GM13977 (cell line): Measurements from ENCODE around the gene CHI3L1.

Experiments used
- DNase-seq: peaks from one replicate; pipeline ENCODE4 v3.0.0; 2012; ENCODE audit warnings: low spot score
- in situ Hi-C: fragments of 300-500 bp; cut with MboI; formaldehyde crosslinking; loops from one replicate; pipeline ENCODE4 v1.12.0; 2022; ENCODE audit warnings: low sequenced_read_pairs, low pct_unique_long_range_greater_than_20kb, mixed read lengths, inconsistent platforms; ENCODE audit not compliant: unreplicated experiment
- TF ChIP-seq, protein P1 (sequence below): IDR thresholded peaks from 2 replicates; pipeline ENCODE4 v1.5.1; 2012; ENCODE audit warnings: mild to moderate bottlenecking, control low read depth; ENCODE audit not compliant: insufficient read depth; ENCODE audit errors: extremely low read depth, missing control alignments

Gene CHI3L1

DNA sequence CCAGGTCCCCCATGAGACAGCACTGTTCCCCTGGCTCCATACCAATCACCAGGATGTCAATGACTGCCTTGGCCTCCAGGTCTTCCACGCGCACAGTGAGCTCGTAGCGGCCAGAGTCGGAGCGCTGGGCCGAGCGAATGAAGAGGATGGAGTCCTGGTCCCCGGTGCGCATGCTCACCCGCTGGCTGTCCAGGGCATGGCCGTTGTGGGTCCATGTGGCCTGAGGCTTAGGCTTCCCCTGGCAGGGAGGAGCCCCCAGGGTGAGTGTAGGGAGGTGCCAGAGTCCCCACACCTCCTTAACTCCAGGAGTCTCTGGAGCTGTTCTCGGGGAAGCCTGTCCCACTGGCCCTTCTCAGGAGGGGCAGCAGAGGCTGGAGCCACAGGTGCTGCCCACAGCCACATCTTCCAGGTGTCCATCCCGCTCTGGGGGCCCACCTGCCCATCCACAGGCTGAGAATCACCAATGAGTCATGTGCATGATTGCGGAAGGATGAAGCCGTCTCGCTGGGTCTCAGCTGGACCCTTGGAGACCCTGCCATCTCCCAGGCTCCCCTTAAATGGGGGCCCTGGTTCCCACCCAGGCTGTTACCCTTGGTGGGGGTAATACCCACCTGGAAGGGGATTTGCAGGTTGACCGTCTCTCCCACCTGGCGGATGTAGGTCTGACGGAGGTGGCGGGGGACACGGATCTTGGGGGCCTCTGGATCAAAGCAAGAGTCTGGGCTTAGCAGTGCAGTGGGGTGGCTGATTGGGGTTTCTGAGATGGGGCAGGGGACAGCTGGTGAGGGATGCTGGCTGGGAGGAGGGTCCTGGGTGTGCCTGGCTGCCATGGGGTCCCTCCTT, 14.9 kb downstream of the CHI3L1 start:
- TF ChIP-seq, protein P1, sequence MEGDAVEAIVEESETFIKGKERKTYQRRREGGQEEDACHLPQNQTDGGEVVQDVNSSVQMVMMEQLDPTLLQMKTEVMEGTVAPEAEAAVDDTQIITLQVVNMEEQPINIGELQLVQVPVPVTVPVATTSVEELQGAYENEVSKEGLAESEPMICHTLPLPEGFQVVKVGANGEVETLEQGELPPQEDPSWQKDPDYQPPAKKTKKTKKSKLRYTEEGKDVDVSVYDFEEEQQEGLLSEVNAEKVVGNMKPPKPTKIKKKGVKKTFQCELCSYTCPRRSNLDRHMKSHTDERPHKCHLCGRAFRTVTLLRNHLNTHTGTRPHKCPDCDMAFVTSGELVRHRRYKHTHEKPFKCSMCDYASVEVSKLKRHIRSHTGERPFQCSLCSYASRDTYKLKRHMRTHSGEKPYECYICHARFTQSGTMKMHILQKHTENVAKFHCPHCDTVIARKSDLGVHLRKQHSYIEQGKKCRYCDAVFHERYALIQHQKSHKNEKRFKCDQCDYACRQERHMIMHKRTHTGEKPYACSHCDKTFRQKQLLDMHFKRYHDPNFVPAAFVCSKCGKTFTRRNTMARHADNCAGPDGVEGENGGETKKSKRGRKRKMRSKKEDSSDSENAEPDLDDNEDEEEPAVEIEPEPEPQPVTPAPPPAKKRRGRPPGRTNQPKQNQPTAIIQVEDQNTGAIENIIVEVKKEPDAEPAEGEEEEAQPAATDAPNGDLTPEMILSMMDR: no peak
- DNase-seq: no peak
- in situ Hi-C loops: no loop called here

DNA sequence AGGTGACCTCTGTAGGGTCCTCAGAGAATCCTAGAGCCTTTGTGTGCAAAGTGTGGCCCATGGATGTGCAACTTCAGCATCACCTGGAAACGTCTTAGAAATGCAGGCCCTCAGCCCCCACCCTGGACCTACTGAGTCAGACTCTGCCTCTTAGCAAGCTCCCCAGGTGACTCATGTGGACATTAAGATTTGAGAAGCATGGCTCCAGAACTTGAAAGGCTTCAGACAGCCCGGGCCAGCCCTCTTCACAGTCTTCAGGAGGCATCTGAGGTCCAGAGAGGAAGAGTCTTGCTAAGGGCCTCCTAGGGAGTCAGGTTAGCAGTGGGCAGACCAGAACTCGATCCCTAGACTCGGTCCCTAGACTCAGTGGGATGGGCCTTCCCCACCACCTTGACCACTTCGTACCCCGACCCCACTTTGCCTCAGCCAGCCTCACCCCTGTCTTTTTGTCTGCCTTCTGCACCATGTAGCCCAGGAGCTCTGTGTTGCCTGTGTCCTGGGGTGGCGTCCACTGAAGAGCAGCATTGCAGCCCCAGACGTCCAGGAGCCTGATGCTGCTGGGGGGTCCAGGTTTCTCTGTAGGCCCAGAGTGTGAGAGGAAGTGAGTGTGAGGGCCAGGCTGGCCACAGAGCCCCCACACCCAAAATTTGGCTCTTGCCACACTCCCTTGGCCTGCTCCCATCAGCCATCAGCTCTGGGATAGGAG, 15.7 kb downstream of the CHI3L1 start:
- TF ChIP-seq, protein P1: no peak
- no peak for DNase-seq
- in situ Hi-C loops: no loop called here

DNA sequence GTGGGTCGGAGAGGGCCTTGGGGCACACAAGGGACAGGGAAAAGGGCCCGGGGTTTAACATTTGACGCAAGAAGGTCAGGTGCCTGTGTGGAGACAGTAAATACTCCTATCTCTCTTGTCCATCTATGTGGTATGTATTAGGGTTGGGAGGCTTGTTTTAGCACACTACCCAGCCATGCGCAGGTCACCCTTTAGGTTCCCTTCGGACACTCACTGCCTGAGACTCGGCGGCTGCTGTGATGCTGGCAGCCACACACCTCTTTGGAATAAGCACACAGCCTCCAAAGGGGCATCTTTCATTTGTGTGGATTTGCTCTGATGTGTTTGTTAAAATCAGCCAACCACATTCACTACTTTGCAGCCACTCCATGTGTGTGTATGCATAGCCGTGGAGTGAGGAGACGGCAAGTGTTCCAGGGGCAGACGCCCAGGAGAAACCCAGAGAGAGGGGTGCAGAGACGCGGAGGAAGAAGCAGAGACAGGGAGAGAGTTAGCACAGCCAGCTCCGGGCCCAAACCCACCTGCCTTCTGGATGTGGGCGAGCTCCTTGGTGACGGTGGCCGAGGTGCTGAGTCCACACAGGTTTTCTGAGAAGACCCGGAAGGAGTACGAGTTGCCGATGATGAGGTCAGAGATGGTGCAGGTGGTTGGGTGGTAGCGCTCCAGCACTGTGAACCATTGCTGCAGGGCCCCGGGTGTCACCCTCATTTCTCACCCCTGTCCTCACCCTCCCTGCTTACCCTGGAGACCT, 16.6 kb downstream of the CHI3L1 start:
- no peak for DNase-seq
- in situ Hi-C loops: no loop called here

DNA sequence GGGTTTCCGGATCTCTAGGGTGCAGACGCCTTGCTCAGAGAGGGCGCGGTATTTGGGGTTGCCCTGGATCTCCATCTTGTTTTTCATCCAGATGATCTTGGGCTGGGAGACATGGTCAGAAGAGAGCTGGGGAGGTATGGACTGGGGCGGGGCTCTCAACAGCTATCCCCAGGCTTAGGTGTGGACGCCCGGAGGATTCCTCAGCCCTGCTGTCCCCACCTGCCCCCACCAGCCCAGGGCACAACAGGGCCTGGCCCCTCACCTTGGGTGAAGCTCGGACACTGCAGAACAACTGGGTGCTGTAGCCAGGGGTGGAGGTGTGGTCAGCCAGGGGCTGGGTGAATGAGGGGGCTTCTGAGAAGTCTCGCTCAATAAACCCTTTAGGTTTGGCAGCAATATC, 17.5 kb downstream of the CHI3L1 start:
- TF ChIP-seq, protein P1: no peak
- in situ Hi-C loops: no loop called here
- DNase-seq: no peak

More for the DNA sequence above, 16.6 kb downstream of the CHI3L1 start:
- TF ChIP-seq, protein P1: no peak

DNA sequence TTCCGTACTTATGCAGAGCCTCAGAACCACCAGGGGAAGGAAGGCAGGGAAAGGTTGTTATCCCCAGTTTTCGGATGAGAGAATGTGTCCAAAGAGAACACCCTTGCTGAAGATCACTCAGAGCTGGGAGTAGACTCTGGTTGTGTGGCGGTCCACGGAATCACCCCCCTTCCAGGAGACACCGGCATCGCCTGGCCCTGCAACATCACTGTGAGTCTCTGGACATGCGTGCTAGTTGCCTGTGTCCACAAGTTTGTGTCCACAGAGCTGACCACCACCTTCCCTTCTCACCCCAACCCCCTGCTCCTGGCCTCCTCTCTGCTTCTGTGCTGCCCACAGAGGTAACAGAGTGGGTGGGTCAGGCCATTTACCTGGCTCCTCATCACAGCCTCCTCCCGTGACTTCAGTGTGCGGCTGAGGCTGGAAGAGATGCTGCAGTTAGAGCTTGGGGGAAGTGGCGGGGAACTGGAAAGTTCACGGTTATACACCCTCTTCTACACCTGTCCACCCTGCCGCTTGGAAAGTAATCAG, 18.2 kb downstream of the CHI3L1 start:
- in situ Hi-C loops: no loop called here
- no peak for DNase-seq
- TF ChIP-seq, protein P1: no peak

DNA sequence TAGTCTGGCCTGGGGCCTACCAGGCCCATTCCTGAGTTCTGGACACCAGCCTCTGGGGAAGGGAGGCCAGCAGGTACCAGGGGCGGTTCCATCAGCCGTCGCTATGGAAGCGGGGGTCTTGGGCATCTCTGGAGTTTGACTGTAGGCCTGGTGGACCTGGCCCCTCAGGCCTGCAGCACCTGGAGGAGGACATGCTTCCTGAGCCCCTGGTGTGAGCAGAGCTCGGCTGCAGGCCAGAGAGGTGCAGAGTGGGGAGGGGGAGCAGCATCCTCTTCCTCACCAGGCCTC, 18.6 kb downstream of the CHI3L1 start:
- in situ Hi-C loops: no loop called here
- DNase-seq: no peak
- TF ChIP-seq, protein P1: no peak
